Pancreas (tissue), 10 donors: Measurements from ENCODE around the gene MCTP1. TPM values are rescaled to one million over a fixed set of nuclear protein-coding genes. Genes with fewer than 3 reads are reported as not detected.

Experiments
- ATAC-seq, 4 donors: fragments of 200-7000 bp; cut with Tn5 transposase; one replicate each; pipeline versions ENCODE4 v1.8.0 to v1.9.1; 2020; ENCODE audit warnings: mild to moderate bottlenecking in 4 of 4, moderate library complexity in 4 of 4
- DNase-seq, 6 donors: peaks; one replicate each; pipeline ENCODE4 v3.0.0-alpha.2; 2020
- FAIRE-seq: peaks from 2 replicates; lab custom pipeline; 2012; peaks lifted over from hg19 to GRCh38; lab: Jason Lieb, UNC
- H3K27ac ChIP-seq, 4 donors: fragments of 200-600 bp; sonication (generic); 1 replicate in 3 of 4; 2 replicates in 1 of 4; pipeline versions ENCODE4 v1.5.0 to v1.8.0; 2020
- H3K27me3 ChIP-seq, 4 donors: fragments of 200-600 bp; one replicate each; pipeline ENCODE4 v1.8.0; 2021
- H3K36me3 ChIP-seq, 3 donors: fragments of 200-600 bp; sonication (generic) in 1 of 3; one replicate each; pipeline versions ENCODE4 v1.5.0 to v1.8.0; 2020 to 2021
- H3K4me1 ChIP-seq, 3 donors: fragments of 200-600 bp; one replicate each; pipeline ENCODE4 v1.8.0; 2021
- H3K4me3 ChIP-seq, 4 donors: fragments of 200-600 bp; sonication (generic) in 2 of 4; one replicate each; pipeline versions ENCODE4 v1.5.0 to v1.8.0; 2020 to 2021
- H3K9me3 ChIP-seq, 4 donors: fragments of 200-600 bp; one replicate each; pipeline ENCODE4 v1.8.0; 2021
- CTCF ChIP-seq, 4 donors: fragments of 200-600 bp; sonication (generic) in 3 of 4; IDR thresholded peaks; one replicate each; pipeline versions ENCODE4 v1.5.0 to v1.8.0; 2021; ENCODE audit warnings: antibody characterized with exemption in 4 of 4
- WGBS, 2 donors: extraction: QIAGEN DNeasy Blood & Tissue Kit; methylation state at CpG; one replicate each; pipeline ENCODE4 v1.1.7; 2013; 5-methylcytosine and 5-hydroxymethylcytosine counted together
- intact Hi-C, 3 donors: fragments of 100-400 bp; cut with DNase I; formaldehyde crosslinking; loops; one replicate each; pipeline versions ENCODE4 v1.11.1 to v1.14.2; 2022
- polyA plus RNA-seq, 2 donors: library from polyadenylated mRNA; stranded (reverse); fragments of 200-250 nt; gene quantifications; one replicate each; pipeline ENCODE4 v1.2.3, GENCODE V29; 2013
- total RNA-seq, 6 donors: library from RNA; stranded (reverse); fragmentation: NEBNext Ultra II Directional in 4 of 6; extraction: Animal tissue kit (Norgen Biotek cat#: 25700) in 4 of 6; gene quantifications; one replicate each; pipeline versions ENCODE4 v1.2.1 to v1.2.4, GENCODE V29; 2021 to 2023
- donor health status: healthy with polysubstance abuse.
- donor health status: DM: no; HTN: no; CAD: no; lungs with moderate emphysema.
- donor health status: DM: no; HTN: no; CAD: no.
- donor health status: control.
- donor health status: control.
- donor health status: Bipolar disorder and iron deficiency.
- donor health status: DM: yes; HTN: yes; CAD: no.
- donor health status: DM: no; HTN: no; CAD: no.
- donor health status: DM: no; HTN: no; CAD: no.
- donor health status: DM: yes; HTN: yes; CAD: no.

Gene MCTP1
- total and polyA plus RNA-seq, 8 donors: 0.80 to 8.1 (median 2.2) TPM

- 53 to 68% methylated on average over 3 of the region's 3 CpGs for WGBS, 2 donors
- Histone ChIP-seq H3K4me3 (no peak overlapping the region), H3K4me1 (no peaks in the 10 kb centered on the region)
Measured at GRCh38 chr5:94820488-94820887, 464.4 kb downstream of the MCTP1 start.

GRCh38 chr5:94818904-94819303, 466.0 kb downstream of the MCTP1 start:
- DNase-seq (no peak), FAIRE-seq (no peak), ATAC-seq (no peak)
- no peak for TF ChIP-seq CTCF (IDR thresholded peaks at IDR 0.05)
- Histone ChIP-seq H3K4me3 (no peak overlapping the region), H3K9me3 (no peaks in the 10 kb centered on the region), H3K27ac (no peak overlapping the region), H3K4me1 (no peaks in the 10 kb centered on the region), H3K36me3 (no peaks in the 10 kb centered on the region), H3K27me3 (no peaks in the 10 kb centered on the region)
- intact Hi-C loops: no loop called here
- WGBS, 2 donors: 69 to 78% methylated on average over 5 of the region's 5 CpGs

More at GRCh38 chr5:94820488-94820887, 464.4 kb downstream of the MCTP1 start:
- Histone ChIP-seq H3K9me3 (no peaks in the 10 kb centered on the region), H3K27me3 (no peaks in the 10 kb centered on the region), H3K27ac (no peak overlapping the region), H3K36me3 (no peaks in the 10 kb centered on the region)
- intact Hi-C loops: no loop called here
- ATAC-seq: no peak
- no peak for FAIRE-seq
- DNase-seq: no peak
- TF ChIP-seq CTCF (IDR thresholded peaks at IDR 0.05): no peak

GRCh38 chr5:94815313-94816039, 469.4 kb downstream of the MCTP1 start:
- Histone ChIP-seq H3K27ac (no peak overlapping the region), H3K27me3 (no peaks in the 10 kb centered on the region), H3K4me3 (no peak overlapping the region), H3K36me3 (no peaks in the 10 kb centered on the region), H3K9me3 (no peaks in the 10 kb centered on the region), H3K4me1 (no peaks in the 10 kb centered on the region)
- intact Hi-C loops: no loop called here
- no peak for TF ChIP-seq CTCF (IDR thresholded peaks at IDR 0.05)
- ATAC-seq (no peak), DNase-seq (no peak), FAIRE-seq (no peak)
- WGBS, 2 donors: 52 to 65% methylated on average over 6 of the region's 6 CpGs

GRCh38 chr5:94812232-94812631, 472.7 kb downstream of the MCTP1 start:
- ATAC-seq (no peak), DNase-seq (no peak), FAIRE-seq (no peak)
- Histone ChIP-seq H3K9me3 (no peaks in the 10 kb centered on the region), H3K4me3 (no peak overlapping the region), H3K4me1 (no peaks in the 10 kb centered on the region), H3K27ac (no peak overlapping the region), H3K27me3 (no peaks in the 10 kb centered on the region), H3K36me3 (no peaks in the 10 kb centered on the region)
- intact Hi-C loops: no loop called here
- 59 to 63% methylated on average over 2 of the region's 2 CpGs for WGBS, 2 donors
- TF ChIP-seq CTCF (IDR thresholded peaks at IDR 0.05): no peak

GRCh38 chr5:94811331-94811730, 473.6 kb downstream of the MCTP1 start:
- intact Hi-C loops: no loop called here
- H3K36me3 ChIP-seq: no peaks in the 10 kb centered on the region
- no peaks in the 10 kb centered on the region for H3K4me1 ChIP-seq
- DNase-seq (no peak), FAIRE-seq (no peak), ATAC-seq (no peak)
- no peaks in the 10 kb centered on the region for H3K27me3 ChIP-seq
- H3K4me3 ChIP-seq: no peak overlapping the region
- 77 to 79% methylated on average over 6 of the region's 6 CpGs for WGBS, 2 donors
- no peaks in the 10 kb centered on the region for H3K9me3 ChIP-seq
- no peak overlapping the region for H3K27ac ChIP-seq
- TF ChIP-seq CTCF (IDR thresholded peaks at IDR 0.05): no peak
